SU-DHL-6 (cell line): ENCODE data around the gene SMIM7.

Experiments
- H2AFZ ChIP-seq: fragments of 200-600 bp; sonication (generic); 2 replicates; pipeline ENCODE4 v1.6.1; 2014; ENCODE audit warnings: low read depth, mild to moderate bottlenecking, moderate library complexity, mixed read lengths, antibody characterized with exemption, low read length; ENCODE audit not compliant: severe bottlenecking
- H3F3A ChIP-seq: fragments of 200-600 bp; shearing (Covaris generic); 2 replicates; pipeline ENCODE4 v1.6.0; 2016; ENCODE audit warnings: antibody characterized with exemption, mild to moderate bottlenecking; ENCODE audit not compliant: insufficient read depth
- H3K27ac ChIP-seq: fragments of 200-600 bp; sonication (generic); 2 replicates; pipeline ENCODE4 v1.5.1; 2016; ENCODE audit warnings: low read depth, mild to moderate bottlenecking, low read length, moderate library complexity, mixed read lengths
- H3K27me3 ChIP-seq: fragments of 200-600 bp; sonication (generic), shearing (Covaris generic); 2 replicates; pipeline ENCODE4 v1.6.0; 2014; ENCODE audit warnings: mild to moderate bottlenecking, low read length
- H3K36me3 ChIP-seq: fragments of 200-600 bp; sonication (generic); 2 replicates; pipeline ENCODE4 v1.6.1; 2014; ENCODE audit warnings: mild to moderate bottlenecking, low read length, mixed read lengths
- H3K4me2 ChIP-seq: fragments of 300-600, 200-600 bp; shearing (Covaris generic), sonication (generic); 2 replicates; pipeline ENCODE4 v1.6.0; 2014; ENCODE audit warnings: low read length, low read depth, mild to moderate bottlenecking; ENCODE audit not compliant: poor library complexity, severe bottlenecking
- H3K4me3 ChIP-seq: fragments of 200-600 bp; sonication (generic); 2 replicates; pipeline ENCODE4 v1.5.1; 2014; ENCODE audit warnings: antibody characterized with exemption, low read length, mild to moderate bottlenecking, mixed read lengths; ENCODE audit not compliant: insufficient read depth, poor library complexity, severe bottlenecking
- H3K79me2 ChIP-seq: fragments of 200-600 bp; sonication (generic); 2 replicates; pipeline ENCODE4 v1.6.1; 2014; ENCODE audit warnings: mild to moderate bottlenecking, low read length, moderate library complexity; ENCODE audit not compliant: insufficient read depth
- H3K9ac ChIP-seq: fragments of 200-600 bp; sonication (generic); 2 replicates; pipeline ENCODE4 v1.7.0; 2014; ENCODE audit warnings: mild to moderate bottlenecking, low read length
- H3K9me2 ChIP-seq: fragments of 200-600 bp; sonication (generic); replicated peaks from 2 replicates; pipeline ENCODE4 v1.6.1; 2014; ENCODE audit warnings: low read length; ENCODE audit not compliant: insufficient read depth
- H3K9me3 ChIP-seq: fragments of 200-600 bp; sonication (generic); 2 replicates; pipeline ENCODE4 v1.6.1; 2014; ENCODE audit warnings: low read length, mixed read lengths; ENCODE audit not compliant: insufficient read depth
- H4K20me1 ChIP-seq: fragments of 200-600 bp; sonication (generic); 2 replicates; pipeline ENCODE4 v1.6.1; 2014; ENCODE audit warnings: low read depth, mild to moderate bottlenecking, antibody characterized with exemption, low read length, moderate library complexity, mixed read lengths
- CTCF ChIP-seq: fragments of 200-600 bp; sonication (generic); IDR thresholded peaks from one replicate; pipeline ENCODE4 v1.5.1; 2017; ENCODE audit warnings: antibody characterized with exemption, mild to moderate bottlenecking, low read length, moderate library complexity; ENCODE audit not compliant: insufficient read depth, poor library complexity, severe bottlenecking
- EZH2phosphoT487 ChIP-seq: fragments of 200-600 bp; sonication (generic), shearing (Covaris generic); conservative IDR thresholded peaks from 2 replicates; pipeline ENCODE4 v1.6.1; 2018; ENCODE audit warnings: mild to moderate bottlenecking, antibody characterized with exemption, low read length, moderate library complexity, mixed read lengths

The SMIM7 gene

GRCh38 chr19:16623066-16623465 is 36.9 kb downstream of the SMIM7 start:
- Histone ChIP-seq H2AFZ (no peak overlapping the region), H3K9me3 (no peaks in the 10 kb centered on the region), H4K20me1 (peaks cover 7% of the 10 kb centered on the region; the same call in 1 of the 2 replicates), H3K27ac (peak overlapping the region; percentile 43; the same call in 1 of the 2 replicates), H3K36me3 (no peaks in the 10 kb centered on the region), H3F3A (0 out of 2 replicates have a peak, but pooled peaks cover 4% of the 10 kb centered on the region), H3K79me2 (peaks cover 99% of the 10 kb centered on the region), H3K4me2 (peak overlapping the region; percentile 4), H3K9me2 (no peaks in the 10 kb centered on the region), H3K4me3 (no peak overlapping the region), H3K27me3 (no peaks in the 10 kb centered on the region), H3K9ac (peak overlapping the region; percentile 12; the same call in 1 of the 2 replicates)
- no peak for TF ChIP-seq EZH2phosphoT487

GRCh38 chr19:16621165-16621800 is 38.7 kb downstream of the SMIM7 start:
- Histone ChIP-seq H3K4me2 (no peak overlapping the region), H3K4me3 (no peak overlapping the region), H3K36me3 (no peaks in the 10 kb centered on the region), H3K79me2 (peaks cover 100% of the 10 kb centered on the region), H3K27me3 (no peaks in the 10 kb centered on the region), H3K9me3 (no peaks in the 10 kb centered on the region), H2AFZ (no peak overlapping the region), H3F3A (0 out of 2 replicates have a peak, but pooled peaks cover 4% of the 10 kb centered on the region), H3K9ac (0 out of 2 replicates have a peak overlapping the region, but pooled peaks have one; percentile 2), H3K27ac (no peak overlapping the region), H4K20me1 (peaks cover 4% of the 10 kb centered on the region; the same call in 1 of the 2 replicates), H3K9me2 (no peaks in the 10 kb centered on the region)
- TF ChIP-seq EZH2phosphoT487 (no peak), CTCF (no peak)

- Histone ChIP-seq H3K9me3 (no peaks in the 10 kb centered on the region), H3K27ac (no peak overlapping the region; the same call in 1 of the 2 replicates), H4K20me1 (no peaks in the 10 kb centered on the region; the same call in 1 of the 2 replicates), H3K27me3 (no peaks in the 10 kb centered on the region), H3K4me3 (no peak overlapping the region), H3F3A (0 out of 2 replicates have a peak, but pooled peaks cover 4% of the 10 kb centered on the region), H3K4me2 (no peak overlapping the region), H3K36me3 (no peaks in the 10 kb centered on the region), H3K9ac (no peak overlapping the region), H3K9me2 (no peaks in the 10 kb centered on the region), H2AFZ (no peak overlapping the region), H3K79me2 (peaks cover 100% of the 10 kb centered on the region)
- TF ChIP-seq EZH2phosphoT487 = no peak
- no peak for TF ChIP-seq CTCF
Observed at GRCh38 chr19:16620584-16620983, 39.4 kb downstream of the SMIM7 start.

GRCh38 chr19:16620018-16620417 is 39.9 kb downstream of the SMIM7 start:
- H3K27ac ChIP-seq = no peak overlapping the region
- H3F3A ChIP-seq = 0 out of 2 replicates have a peak, but pooled peaks cover 4% of the 10 kb centered on the region
- no peak overlapping the region for H3K9ac ChIP-seq
- TF ChIP-seq CTCF = no peak
- no peak for TF ChIP-seq EZH2phosphoT487
- no peak overlapping the region for H3K4me3 ChIP-seq
- H4K20me1 ChIP-seq = no peaks in the 10 kb centered on the region; the same call in 1 of the 2 replicates
- no peaks in the 10 kb centered on the region for H3K27me3 ChIP-seq
- no peaks in the 10 kb centered on the region for H3K9me2 ChIP-seq
- peak overlapping the region; percentile 36 for H3K4me2 ChIP-seq
- no peak overlapping the region for H2AFZ ChIP-seq
- H3K36me3 ChIP-seq = no peaks in the 10 kb centered on the region
- no peaks in the 10 kb centered on the region for H3K9me3 ChIP-seq
- H3K79me2 ChIP-seq = peaks cover 100% of the 10 kb centered on the region
